ENCODE measurements around the gene NHLRC4.
A peak's percentile ranks its signal among the peaks of the same experiment; 100 is the strongest.

Gene NHLRC4

DNA sequence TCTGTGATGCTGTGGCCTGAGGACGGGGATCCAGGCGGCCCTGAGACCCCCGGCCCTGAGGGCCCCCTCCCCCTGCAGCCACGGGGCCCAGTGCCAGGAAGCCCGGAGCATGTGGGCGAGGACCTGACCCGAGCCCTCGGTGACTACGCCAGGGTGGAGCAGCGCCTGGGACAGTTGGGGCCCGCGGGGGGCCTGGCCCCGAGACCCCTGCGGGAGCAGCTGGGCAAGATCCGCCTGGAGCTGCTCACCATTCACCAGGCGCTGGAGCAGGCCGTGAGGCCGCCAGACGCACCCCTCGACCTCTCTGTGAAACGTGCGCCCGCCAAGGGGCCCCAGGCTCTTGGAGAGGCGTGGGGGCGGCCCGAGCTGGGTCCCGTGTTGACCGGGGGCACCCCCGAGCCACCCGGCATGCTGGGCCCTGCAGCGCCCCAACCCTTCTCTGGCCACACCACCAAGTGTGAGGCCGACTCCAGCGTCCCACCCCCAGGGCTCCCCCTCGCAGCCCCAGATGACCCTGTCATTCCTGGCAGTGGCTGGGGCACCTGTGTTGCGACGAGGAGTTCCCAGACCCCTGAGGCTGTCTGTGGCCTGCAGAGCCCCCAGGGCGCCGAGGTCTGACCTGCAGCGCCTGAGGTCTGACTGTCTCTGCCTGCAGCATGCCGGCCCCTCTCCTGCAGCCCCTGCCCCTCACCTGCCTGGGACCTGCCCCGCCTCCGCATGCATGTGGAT lies 2.0 kb upstream of the NHLRC4 start:
- no peak overlapping the region for H3K4me3 ChIP-seq (ENCODE audit: low read length)
- TF ChIP-seq CTCF (IDR thresholded peaks at IDR 0.05; ENCODE audit: insufficient read depth, low read depth, low read length, missing control alignments): no peak
- no peak for DNase-seq (ENCODE audit: low read depth)

- TF ChIP-seq CTCF (IDR thresholded peaks at IDR 0.05; ENCODE audit: insufficient read depth, low read depth, low read length, missing control alignments): no peak
- DNase-seq (ENCODE audit: low read depth): no peak
- no peak overlapping the region for H3K4me3 ChIP-seq (ENCODE audit: low read length)
Observed at GRCh38 chr16:565419-566330, 1.1 kb upstream of the NHLRC4 start.

GRCh38 chr16:567373-568256 lies 810 bp downstream of the NHLRC4 start:
- no peak for TF ChIP-seq CTCF (IDR thresholded peaks at IDR 0.05; ENCODE audit: insufficient read depth, low read depth, low read length, missing control alignments)
- H3K4me3 ChIP-seq (ENCODE audit: low read length): no peak overlapping the region
- no peak for DNase-seq (ENCODE audit: low read depth)

DNA sequence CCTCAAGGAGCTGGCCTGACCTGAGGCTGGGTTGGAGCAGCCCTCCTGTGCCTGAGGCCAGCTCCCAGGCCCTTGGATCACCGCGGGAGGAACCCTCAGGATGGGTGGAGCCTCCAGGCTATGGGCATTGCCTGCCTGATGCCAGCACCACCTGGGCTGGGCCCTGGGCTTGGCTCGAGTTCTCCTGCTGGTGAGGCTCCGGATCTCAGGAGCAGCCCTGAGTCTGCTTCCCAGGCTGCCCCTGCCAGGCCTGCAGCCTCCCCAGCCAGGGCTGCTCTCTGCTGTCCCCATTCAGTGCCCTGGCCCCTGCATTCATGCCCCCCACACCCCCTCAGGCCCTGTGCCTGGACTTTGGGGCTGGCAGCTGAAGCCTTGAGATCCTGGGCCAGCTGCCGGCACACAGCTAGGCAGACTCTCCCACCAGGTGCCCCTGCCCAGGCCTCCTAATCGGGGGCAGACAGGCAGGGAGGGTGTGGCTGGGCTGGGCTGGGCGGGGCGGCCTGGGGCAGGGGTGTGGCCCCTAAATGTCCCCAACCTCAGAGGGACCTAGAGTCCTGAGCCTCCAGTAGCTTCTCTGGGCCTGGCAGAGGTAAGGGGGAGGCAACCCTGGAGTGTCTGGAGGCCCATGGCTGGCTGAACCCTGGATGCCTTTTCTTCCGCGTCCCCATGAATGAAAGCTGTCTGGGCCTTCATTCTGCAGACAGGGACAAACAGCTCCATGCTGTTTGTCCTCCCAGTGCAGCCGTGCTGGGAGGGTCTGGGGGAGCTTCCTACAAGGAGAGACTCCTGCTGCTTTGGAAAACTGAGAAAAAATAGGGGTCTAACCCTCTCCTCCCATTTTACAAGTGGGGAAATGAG lies 1.8 kb downstream of the NHLRC4 start:
- no peak for DNase-seq (ENCODE audit: low read depth)

GRCh38 chr16:569445-570254 lies 2.8 kb downstream of the NHLRC4 start, which contains the start of gene PIGQ:
Gene PIGQ (plus strand): TSS chr16:569968. CDS start chr16:574075, 4,107 bp downstream.
- DNase-seq (ENCODE audit: low read depth): peak; percentile 47
- peak within 1 kb of the TSS; percentile 56 for H3K4me3 ChIP-seq (ENCODE audit: low read length)
- no peak for TF ChIP-seq CTCF (IDR thresholded peaks at IDR 0.05; ENCODE audit: insufficient read depth, low read depth, low read length, missing control alignments)

More for the DNA sequence above, 1.8 kb downstream of the NHLRC4 start:
- no peak for TF ChIP-seq CTCF (IDR thresholded peaks at IDR 0.05; ENCODE audit: insufficient read depth, low read depth, low read length, missing control alignments)
- peak overlapping the region; percentile 50 for H3K4me3 ChIP-seq (ENCODE audit: low read length)
